ENCODE measurements around the gene OVCH1. TPM values are rescaled to one million over a fixed set of nuclear protein-coding genes. Genes with fewer than 3 reads are reported as not detected.
A peak's percentile ranks its signal among the peaks of the same experiment; 100 is the strongest.

OVCH1 gene
- total RNA-seq, 1 donor: 0.27 TPM

GRCh38 chr12:29537298-29537697 is 39.8 kb upstream of the OVCH1 start:
- no peak overlapping the region for H3K4me3 ChIP-seq (ENCODE audit: low read depth, low read length)
- no peak for TF ChIP-seq CTCF (IDR thresholded peaks at IDR 0.05; ENCODE audit: insufficient read depth, low read length)
- peak; percentile 20 for DNase-seq (ENCODE audit: low read depth)

DNA sequence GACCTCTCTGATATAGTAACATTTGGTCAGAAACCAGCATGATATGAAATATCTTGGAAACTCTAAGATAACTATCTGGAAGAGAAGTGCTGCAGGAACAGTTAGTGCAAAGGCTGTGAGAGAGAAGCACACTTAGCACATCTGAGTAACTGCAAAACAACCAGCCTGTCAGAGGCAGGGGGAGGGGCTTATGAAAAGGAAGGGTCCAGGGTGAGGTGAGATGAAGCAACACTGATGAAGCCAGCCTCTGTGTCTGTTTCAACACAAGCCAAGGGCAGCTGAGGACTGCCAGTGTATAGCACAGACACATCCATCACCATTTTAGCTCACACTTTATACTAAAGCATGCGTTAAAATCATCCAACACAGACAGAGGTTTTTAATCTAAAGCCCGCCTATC is 37.4 kb upstream of the OVCH1 start:
- H3K4me3 ChIP-seq (ENCODE audit: low read depth, low read length): no peak overlapping the region
- TF ChIP-seq CTCF (IDR thresholded peaks at IDR 0.05; ENCODE audit: insufficient read depth, low read length): no peak
- DNase-seq (ENCODE audit: low read depth): no peak

- no peak overlapping the region for H3K4me3 ChIP-seq (ENCODE audit: low read depth, low read length)
- DNase-seq (ENCODE audit: low read depth): no peak
- no peak for TF ChIP-seq CTCF (IDR thresholded peaks at IDR 0.05; ENCODE audit: insufficient read depth, low read length)
Observed at GRCh38 chr12:29533815-29534489, 36.5 kb upstream of the OVCH1 start.

- no peak for DNase-seq (ENCODE audit: low read depth)
- H3K4me3 ChIP-seq (ENCODE audit: low read depth, low read length): no peak overlapping the region
Observed at GRCh38 chr12:29531471-29531870, 34.0 kb upstream of the OVCH1 start.

GRCh38 chr12:29530436-29530835 is 33.0 kb upstream of the OVCH1 start:
- H3K4me3 ChIP-seq (ENCODE audit: low read depth, low read length): no peak overlapping the region
- no peak for DNase-seq (ENCODE audit: low read depth)
- TF ChIP-seq CTCF (IDR thresholded peaks at IDR 0.05; ENCODE audit: insufficient read depth, low read length): no peak

More at GRCh38 chr12:29531471-29531870, 34.0 kb upstream of the OVCH1 start:
- no peak for TF ChIP-seq CTCF (IDR thresholded peaks at IDR 0.05; ENCODE audit: insufficient read depth, low read length)

GRCh38 chr12:29528161-29528560 is 30.7 kb upstream of the OVCH1 start:
- DNase-seq (ENCODE audit: low read depth): no peak
- no peak for TF ChIP-seq CTCF (IDR thresholded peaks at IDR 0.05; ENCODE audit: insufficient read depth, low read length)
- H3K4me3 ChIP-seq (ENCODE audit: low read depth, low read length): no peak overlapping the region

DNA sequence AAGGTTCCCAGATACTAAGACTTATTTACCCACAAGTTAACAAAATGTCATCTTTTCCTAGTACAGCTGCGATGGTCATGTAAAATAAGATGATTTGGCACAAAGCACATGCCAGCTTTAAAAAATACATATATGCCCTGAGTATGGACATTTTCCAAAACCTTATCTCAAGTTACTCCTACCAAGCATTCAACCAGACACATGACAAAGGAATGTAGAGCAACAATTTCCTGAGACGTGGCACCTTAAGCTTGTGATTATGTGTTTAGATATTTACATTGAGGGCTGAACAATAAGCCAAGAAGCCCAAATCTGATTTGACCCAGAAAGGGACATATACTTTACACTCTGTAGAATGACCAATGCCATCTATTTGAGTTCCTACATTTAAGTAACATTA is 24.5 kb upstream of the OVCH1 start:
- no peak for TF ChIP-seq CTCF (IDR thresholded peaks at IDR 0.05; ENCODE audit: insufficient read depth, low read length)
- DNase-seq (ENCODE audit: low read depth): peak; percentile 61

More for the DNA sequence above, 24.5 kb upstream of the OVCH1 start:
- no peak overlapping the region for H3K4me3 ChIP-seq (ENCODE audit: low read depth, low read length)
